HG02852 (cell line): ENCODE measurements around the gene TMEM44.
"Not testable (repeated sequence)": the region's sequence is repeated elsewhere in the genome, so short reads cannot be mapped to it uniquely, and the experiment has no call there.

Experiments used
- ATAC-seq: cut with Tn5 transposase; IDR thresholded peaks from one replicate; pipeline ENCODE4 v1.9.1; 2021; ENCODE audit warnings: mild to moderate bottlenecking, moderate library complexity; ENCODE audit not compliant: unreplicated experiment

Gene TMEM44

DNA sequence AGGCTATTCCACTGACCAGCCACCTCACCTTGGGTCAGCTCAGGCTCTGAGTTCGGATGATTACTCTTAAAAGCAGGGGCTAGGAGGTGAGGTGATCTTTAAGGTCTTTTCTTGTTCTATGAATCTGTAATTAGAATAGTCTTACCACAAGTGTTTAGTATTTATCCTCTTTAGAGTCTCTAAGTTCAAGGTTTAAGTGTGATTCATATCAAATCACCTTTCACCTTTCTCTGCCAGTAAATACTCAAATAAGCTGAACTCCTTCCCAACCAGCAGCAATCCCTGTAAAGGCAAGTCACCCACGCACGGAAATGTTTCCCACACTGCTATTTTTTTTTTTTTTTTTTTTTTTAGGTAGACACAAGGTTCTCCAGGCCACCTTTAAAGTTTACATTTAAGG is 14.5 kb upstream of the TMEM44 start:
- ATAC-seq: no peak

DNA sequence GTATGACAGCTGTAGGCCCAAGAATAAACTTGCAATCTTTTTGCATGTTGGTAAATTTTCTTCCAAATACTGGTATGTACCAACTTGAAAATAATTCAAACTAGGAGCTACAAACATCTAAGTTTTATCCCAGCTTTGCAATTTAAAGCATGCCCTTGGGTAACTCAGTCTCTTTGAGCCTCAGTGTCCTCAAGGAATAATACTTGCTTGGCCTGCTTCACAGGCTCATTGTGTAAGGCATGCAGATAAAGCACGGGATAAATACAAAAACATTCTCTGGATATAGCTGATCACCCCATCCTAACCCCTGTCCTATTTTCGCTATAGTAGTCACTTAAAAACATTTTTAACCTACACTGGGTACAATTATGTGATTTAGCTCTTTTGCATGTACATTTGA is 9.6 kb upstream of the TMEM44 start:
- no peak for ATAC-seq

GRCh38 chr3:194640829-194641228 is 7.6 kb upstream of the TMEM44 start:
- ATAC-seq: no peak

- no peak for ATAC-seq
Observed at GRCh38 chr3:194638991-194639605, 5.9 kb upstream of the TMEM44 start.

DNA sequence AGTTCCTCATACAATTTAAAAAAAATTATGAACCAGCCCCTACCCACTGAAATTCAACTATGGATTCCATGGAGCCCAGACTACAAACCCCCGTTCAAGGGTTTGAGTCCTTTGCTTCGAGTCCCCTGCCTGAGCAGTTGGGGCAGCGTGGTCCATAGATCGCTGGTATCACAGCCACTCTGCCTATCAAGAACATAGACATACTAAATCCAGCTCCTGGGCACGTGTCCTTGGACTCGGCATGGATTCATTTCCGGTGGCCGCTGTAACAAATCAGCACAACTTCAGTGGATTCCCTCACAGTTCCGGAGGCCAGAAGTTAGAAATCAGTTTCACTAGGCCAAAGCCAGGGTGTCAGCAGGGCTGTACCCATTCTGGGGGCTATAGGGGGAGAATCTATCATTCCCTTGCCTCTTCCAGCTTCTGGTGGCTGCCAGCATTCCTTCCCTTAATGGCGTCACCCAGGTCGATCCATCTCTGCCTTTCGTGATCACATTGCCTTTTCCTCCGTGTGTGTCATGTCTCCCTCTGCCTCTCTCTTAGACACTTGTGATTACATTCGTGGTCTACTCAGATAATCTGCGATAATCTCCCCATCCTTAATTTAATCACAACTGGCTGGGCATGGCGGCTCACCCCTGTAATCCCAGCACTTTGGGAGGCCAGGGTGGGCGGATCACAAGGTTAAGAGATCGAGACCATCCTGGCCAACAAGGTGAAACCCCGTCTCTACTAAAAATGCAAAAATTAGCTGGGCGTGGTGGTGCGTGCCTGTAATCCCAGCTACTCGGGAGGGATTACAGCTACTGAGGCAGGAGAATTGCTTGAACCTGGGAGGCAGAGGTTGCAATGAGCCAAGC is 4.6 kb upstream of the TMEM44 start:
- ATAC-seq: no peak

- ATAC-seq: no peak
Observed at GRCh38 chr3:194637066-194637465, 3.8 kb upstream of the TMEM44 start.

GRCh38 chr3:194632809-194633348 is 340 bp downstream of the TMEM44 start:
- peak; percentile 58 for ATAC-seq

- no peak for ATAC-seq
Observed at GRCh38 chr3:194632226-194632808, 902 bp downstream of the TMEM44 start.

GRCh38 chr3:194631696-194632095 is 1.5 kb downstream of the TMEM44 start:
- ATAC-seq: no peak

GRCh38 chr3:194630681-194631080 is 2.5 kb downstream of the TMEM44 start:
- not testable (repeated sequence) for ATAC-seq

- no peak for ATAC-seq
Observed at GRCh38 chr3:194624956-194625355, 8.3 kb downstream of the TMEM44 start.

GRCh38 chr3:194623449-194624290 is 9.5 kb downstream of the TMEM44 start:
- ATAC-seq: no peak

DNA sequence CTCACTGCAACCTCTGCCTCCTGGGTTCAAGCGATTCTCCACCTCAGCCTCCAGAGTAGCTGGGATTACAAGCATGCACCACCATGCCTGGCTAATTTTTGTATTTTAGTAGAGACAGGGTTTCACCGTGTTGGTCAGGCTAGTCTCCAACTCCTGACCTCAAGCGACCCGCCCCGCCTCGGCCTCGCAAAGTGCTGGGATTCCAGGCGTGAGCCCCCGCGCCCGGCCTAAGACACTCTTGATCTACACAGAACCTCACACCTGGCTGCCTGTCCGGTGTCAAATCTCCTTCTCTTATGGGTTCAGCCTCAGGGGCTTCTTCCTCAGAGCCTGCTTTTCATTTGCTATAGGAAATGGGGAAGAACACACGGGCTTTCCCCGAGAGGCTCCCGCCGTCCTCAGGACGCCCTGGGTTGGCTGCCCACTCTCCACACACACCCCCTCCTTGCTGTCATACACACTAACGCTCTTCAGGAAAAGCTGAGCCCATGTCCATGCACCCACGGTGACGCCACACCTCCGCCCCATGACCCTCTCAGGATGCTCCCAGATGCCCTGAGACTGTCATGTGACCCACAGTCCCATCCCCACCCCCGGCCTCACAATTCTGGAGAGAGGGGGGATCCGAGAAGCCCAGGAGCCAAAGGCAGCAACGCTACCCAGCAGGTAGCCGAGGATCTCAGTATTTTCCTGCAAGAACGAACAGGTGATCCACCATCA is 10.4 kb downstream of the TMEM44 start:
- no peak for ATAC-seq

GRCh38 chr3:194621947-194622346 is 11.3 kb downstream of the TMEM44 start:
- ATAC-seq: no peak

DNA sequence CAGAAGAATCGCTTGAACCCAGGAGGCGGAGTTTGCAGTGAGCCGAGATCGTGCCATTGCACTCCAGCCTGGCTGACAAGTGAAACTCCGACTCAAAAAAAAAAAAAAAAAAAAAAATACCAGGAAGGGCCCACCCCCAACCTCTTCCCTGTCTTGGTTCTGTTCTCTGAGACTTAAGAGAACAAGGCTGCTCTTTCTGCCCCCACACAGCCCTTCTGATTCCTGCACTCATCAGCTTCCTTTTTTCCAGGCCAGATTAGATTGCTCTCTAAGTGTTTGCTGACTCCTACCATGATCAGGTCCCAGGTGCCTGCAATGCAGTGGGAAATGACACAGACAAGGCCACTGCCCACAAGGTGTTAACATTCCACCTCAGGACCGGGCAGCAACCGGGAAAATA is 13.0 kb downstream of the TMEM44 start:
- ATAC-seq: no peak

GRCh38 chr3:194619741-194620140 is 13.5 kb downstream of the TMEM44 start:
- no peak for ATAC-seq

DNA sequence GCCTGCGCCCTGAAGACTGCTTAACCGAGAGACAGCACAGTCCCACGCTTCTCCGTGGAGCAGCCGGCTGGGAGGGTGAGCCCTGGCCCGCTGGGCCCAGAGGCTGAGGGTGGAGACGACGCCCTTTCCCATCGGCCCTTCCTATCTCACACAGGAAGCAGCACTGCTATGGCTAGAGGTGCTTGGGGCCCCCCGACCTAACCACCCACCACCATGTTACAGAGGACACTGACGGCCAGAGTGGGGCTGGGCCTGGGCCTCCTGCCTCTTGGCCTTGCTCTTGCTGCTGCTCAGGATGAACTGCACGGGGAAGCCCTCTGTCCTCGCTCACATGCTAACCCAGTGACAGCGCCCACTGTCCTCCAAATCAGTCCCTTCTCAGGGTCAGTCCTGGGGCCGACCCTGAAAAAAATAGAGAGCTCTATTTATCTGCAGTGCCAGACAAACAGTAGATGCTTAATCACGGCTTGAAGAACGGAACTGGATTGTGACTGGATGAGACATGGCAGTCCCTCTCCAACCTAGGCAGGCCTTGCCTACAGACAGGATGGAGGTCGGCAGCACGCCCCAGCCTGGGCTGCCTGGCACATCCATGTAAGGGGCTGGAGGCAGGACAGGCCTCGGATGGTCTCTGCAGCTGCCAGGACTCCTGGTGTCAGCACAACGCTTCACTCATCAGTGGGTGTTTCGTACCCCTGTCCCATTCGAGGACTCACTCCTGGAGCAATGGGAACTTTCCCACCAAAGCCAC is 14.2 kb downstream of the TMEM44 start:
- no peak for ATAC-seq

DNA sequence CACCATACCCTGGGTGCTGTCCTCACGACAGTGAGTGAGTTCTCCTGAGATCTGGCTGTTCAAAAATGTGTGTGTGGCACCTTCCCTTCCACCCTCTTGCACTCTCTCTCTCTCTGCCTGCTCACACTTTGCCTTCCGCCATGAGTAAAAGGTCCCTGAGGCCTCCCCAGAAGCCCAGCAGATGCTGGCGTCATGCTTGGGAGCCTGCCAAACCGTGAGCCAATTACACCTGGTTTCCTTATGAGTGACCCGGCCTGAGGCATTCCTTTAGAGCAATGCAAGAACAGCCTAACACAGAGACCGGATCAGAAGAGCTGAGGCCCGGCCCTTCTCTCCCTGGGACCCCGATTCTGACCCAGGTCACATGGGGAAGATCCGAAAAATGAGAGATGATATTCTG is 15.4 kb downstream of the TMEM44 start:
- ATAC-seq: no peak

- no peak for ATAC-seq
Observed at GRCh38 chr3:194617143-194617671, 16.0 kb downstream of the TMEM44 start.
